NT2/D1 (cell line): ENCODE results near the gene PPP6R3.
"Not testable (repeated sequence)": the region's sequence is repeated elsewhere in the genome, so short reads cannot be mapped to it uniquely, and the experiment has no call there.

ENCODE experiments used
- DNase-seq: peaks from one replicate; pipeline ENCODE4 v3.0.0-alpha.2; 2011; ENCODE audit warnings: low read depth, low spot score
- H3K27me3 ChIP-seq: 2 replicates; pipeline ENCODE4 v1.6.0; 2011; ENCODE audit warnings: mild to moderate bottlenecking; ENCODE audit not compliant: insufficient read length, insufficient read depth
- H3K36me3 ChIP-seq: 2 replicates; pipeline ENCODE4 v1.6.1; 2011; ENCODE audit warnings: mild to moderate bottlenecking, low read length, mixed read lengths; ENCODE audit not compliant: insufficient read depth, insufficient read length
- H3K4me1 ChIP-seq: 2 replicates; pipeline ENCODE4 v1.5.1; 2011; ENCODE audit not compliant: insufficient read depth, insufficient read length
- H3K4me3 ChIP-seq: 2 replicates; pipeline ENCODE4 v1.5.1; 2011; ENCODE audit warnings: low read depth; ENCODE audit not compliant: insufficient read length
- H3K9ac ChIP-seq: 2 replicates; pipeline ENCODE4 v1.6.0; 2011; ENCODE audit warnings: low read depth; ENCODE audit not compliant: insufficient read length
- H3K9me3 ChIP-seq: 2 replicates; pipeline ENCODE4 v1.5.1; 2011; ENCODE audit warnings: mild to moderate bottlenecking, low read length; ENCODE audit not compliant: insufficient read depth
- SUZ12 ChIP-seq: IDR thresholded peaks from 2 replicates; pipeline ENCODE4 v1.6.1; 2011; ENCODE audit not compliant: insufficient read length, insufficient read depth; ENCODE audit errors: extremely low read depth
- YY1 ChIP-seq: IDR thresholded peaks from 2 replicates; pipeline ENCODE4 v1.6.1; 2011; ENCODE audit not compliant: insufficient read length, insufficient read depth
- ZNF274 ChIP-seq: IDR thresholded peaks from 2 replicates; pipeline ENCODE4 v1.6.1; 2011; ENCODE audit warnings: mild to moderate bottlenecking, low read depth, low read length

PPP6R3 gene

DNA sequence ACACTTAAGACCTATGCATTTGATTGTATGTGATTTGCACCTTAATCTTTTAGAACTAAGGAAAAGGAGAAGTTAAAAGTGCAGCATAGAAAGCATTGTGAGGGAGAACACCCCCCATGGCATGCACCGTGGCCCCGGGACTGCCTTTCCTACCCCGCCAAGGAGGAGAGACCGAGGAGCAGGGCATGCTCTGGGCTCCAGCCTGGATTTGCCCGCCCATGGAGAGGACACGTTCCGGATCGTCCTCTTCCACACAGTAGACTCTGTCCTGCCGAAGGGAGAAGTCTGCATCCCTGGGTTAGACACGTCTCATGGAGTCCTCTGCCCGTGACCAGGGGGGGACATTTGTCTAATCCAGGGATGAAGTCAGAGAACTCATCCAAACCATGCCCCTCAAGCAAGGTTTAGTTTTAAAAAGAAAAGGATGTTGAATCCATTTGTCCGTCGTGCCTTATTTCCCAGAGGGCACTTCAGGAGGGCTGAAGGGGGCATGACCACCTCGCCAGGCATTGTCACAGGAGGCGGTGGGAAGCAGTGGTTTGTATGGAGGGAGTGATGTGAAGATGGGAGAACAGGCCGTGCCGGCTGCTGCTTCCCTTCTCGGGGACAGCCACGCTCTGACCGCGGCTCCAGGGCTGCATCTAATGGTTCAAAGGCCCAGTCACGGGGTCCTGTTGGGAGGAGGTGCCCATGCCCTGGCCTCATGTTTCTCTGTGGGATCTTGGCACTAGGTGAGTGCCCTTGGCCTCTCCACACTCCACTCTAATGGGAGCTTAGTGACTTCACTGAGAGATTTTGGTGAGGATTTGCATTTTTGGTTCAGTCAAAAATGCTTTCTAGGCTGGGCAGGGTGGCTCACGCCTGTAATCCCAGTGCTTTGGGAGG is 157.6 kb downstream of the PPP6R3 start:
- TF ChIP-seq ZNF274 (no peak), SUZ12 (no peak), YY1 (no peak)
- no peak overlapping the region for H3K4me3 ChIP-seq
- H3K9me3 ChIP-seq: no peaks in the 10 kb centered on the region
- no peak overlapping the region for H3K9ac ChIP-seq
- no peak for DNase-seq
- no peaks in the 10 kb centered on the region for H3K27me3 ChIP-seq
- H3K4me1 ChIP-seq: no peaks in the 10 kb centered on the region
- H3K36me3 ChIP-seq: peaks cover 18% of the 10 kb centered on the region

GRCh38 chr11:68621826-68622225 is 161.3 kb downstream of the PPP6R3 start:
- TF ChIP-seq ZNF274 (no peak), YY1 (no peak), SUZ12 (no peak)
- H3K4me1 ChIP-seq: no peaks in the 10 kb centered on the region
- H3K36me3 ChIP-seq: no peaks in the 10 kb centered on the region
- no peak overlapping the region for H3K4me3 ChIP-seq
- no peak for DNase-seq
- H3K27me3 ChIP-seq: no peaks in the 10 kb centered on the region
- H3K9me3 ChIP-seq: no peaks in the 10 kb centered on the region; the same call in 1 of the 2 replicates
- no peak overlapping the region for H3K9ac ChIP-seq

DNA sequence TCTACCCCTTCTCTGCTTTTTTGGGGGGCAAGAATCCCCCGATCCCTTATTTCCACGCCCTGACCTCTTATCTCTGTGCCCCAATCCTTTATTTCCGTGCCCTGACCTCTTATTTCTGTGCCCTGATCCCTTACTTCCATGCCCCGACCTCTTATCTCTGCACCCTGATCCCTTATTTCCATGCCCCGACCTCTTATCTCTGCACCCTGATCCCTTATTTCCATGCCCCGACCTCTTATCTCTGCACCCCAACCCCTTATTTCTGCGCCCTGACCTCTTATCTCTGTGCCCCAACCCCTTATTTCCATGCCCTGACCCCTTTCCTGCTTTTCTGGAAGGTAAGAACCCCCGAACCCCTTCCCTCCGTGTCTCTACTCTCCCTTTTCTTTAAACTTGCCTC is 163.2 kb downstream of the PPP6R3 start:
- DNase-seq, H3K9me3 ChIP-seq, H3K4me3 ChIP-seq, H3K27me3 ChIP-seq, H3K4me1 ChIP-seq, H3K9ac ChIP-seq, H3K36me3 ChIP-seq: not testable (repeated sequence)

GRCh38 chr11:68625069-68625468 is 164.5 kb downstream of the PPP6R3 start:
- not testable (repeated sequence) for H3K4me1 ChIP-seq, H3K9ac ChIP-seq, H3K36me3 ChIP-seq, H3K4me3 ChIP-seq, H3K27me3 ChIP-seq, DNase-seq, H3K9me3 ChIP-seq

DNA sequence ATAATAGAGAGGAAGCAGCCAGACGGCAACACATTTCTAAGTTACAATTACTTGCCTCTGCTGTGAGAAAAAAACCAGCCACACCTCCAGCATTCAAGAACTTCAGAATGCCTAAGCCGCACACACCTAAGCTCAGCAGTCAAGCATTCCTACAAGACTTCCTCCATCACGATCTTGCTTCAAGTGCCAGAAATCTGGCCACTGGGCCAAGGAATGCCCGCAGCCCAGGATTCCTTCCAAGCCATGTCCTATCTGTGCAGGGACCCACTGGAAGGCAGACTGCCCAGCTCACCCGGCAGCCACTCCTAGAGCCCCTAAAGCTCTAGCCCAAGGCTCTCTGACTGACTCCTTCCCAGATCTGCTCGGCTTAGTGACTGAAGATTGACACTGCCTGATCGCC is 165.7 kb downstream of the PPP6R3 start:
- H3K9ac ChIP-seq, H3K4me3 ChIP-seq, H3K4me1 ChIP-seq, DNase-seq, H3K9me3 ChIP-seq, H3K36me3 ChIP-seq, H3K27me3 ChIP-seq: not testable (repeated sequence)

GRCh38 chr11:68628837-68629236 is 168.3 kb downstream of the PPP6R3 start:
- DNase-seq, H3K4me3 ChIP-seq, H3K9me3 ChIP-seq, H3K27me3 ChIP-seq, H3K4me1 ChIP-seq, H3K36me3 ChIP-seq, H3K9ac ChIP-seq: not testable (repeated sequence)

DNA sequence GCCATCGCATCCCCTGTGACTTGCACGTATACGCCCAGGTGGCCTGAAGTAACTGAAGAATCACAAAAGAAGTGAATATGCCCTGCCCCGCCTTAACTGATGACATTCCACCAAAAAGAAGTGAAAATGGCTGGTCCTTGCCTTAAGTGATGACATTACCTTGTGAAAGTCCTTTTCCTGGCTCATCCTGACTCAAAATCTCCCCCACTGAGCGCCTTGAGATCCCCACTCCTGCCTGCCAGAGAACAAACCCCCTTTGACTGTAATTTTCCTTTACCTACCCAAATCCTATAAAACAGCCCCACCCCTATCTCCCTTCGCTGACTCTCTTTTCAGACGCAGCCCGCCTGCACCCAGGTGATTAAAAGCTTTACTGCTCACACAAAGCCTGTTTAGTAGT is 171.8 kb downstream of the PPP6R3 start:
- not testable (repeated sequence) for H3K36me3 ChIP-seq, H3K4me1 ChIP-seq, DNase-seq, H3K9ac ChIP-seq, H3K27me3 ChIP-seq, H3K4me3 ChIP-seq, H3K9me3 ChIP-seq

- Histone ChIP-seq H3K36me3 (no peaks in the 10 kb centered on the region), H3K4me1 (no peaks in the 10 kb centered on the region), H3K9ac (no peak overlapping the region), H3K27me3 (no peaks in the 10 kb centered on the region), H3K9me3 (no peaks in the 10 kb centered on the region), H3K4me3 (no peak overlapping the region)
- DNase-seq: peak; percentile 77
- TF ChIP-seq YY1 (no peak), SUZ12 (no peak), ZNF274 (no peak)
Observed at GRCh38 chr11:68632802-68633201, 172.2 kb downstream of the PPP6R3 start.

GRCh38 chr11:68634606-68635005 is 174.1 kb downstream of the PPP6R3 start:
- H3K4me1 ChIP-seq, H3K4me3 ChIP-seq, H3K27me3 ChIP-seq, H3K9ac ChIP-seq, H3K9me3 ChIP-seq, DNase-seq, H3K36me3 ChIP-seq: not testable (repeated sequence)

- H3K36me3 ChIP-seq, H3K9me3 ChIP-seq, H3K27me3 ChIP-seq, H3K4me1 ChIP-seq, DNase-seq, H3K4me3 ChIP-seq, H3K9ac ChIP-seq: not testable (repeated sequence)
Observed at GRCh38 chr11:68635172-68635571, 174.6 kb downstream of the PPP6R3 start.

GRCh38 chr11:68635883-68636282 is 175.3 kb downstream of the PPP6R3 start:
- not testable (repeated sequence) for H3K9me3 ChIP-seq, H3K9ac ChIP-seq, H3K27me3 ChIP-seq, H3K36me3 ChIP-seq, H3K4me1 ChIP-seq, H3K4me3 ChIP-seq, DNase-seq
